GM19372 (cell line): ENCODE data around the gene C1S.
"Not testable (repeated sequence)": the region's sequence is repeated elsewhere in the genome, so short reads cannot be mapped to it uniquely, and the experiment has no call there.

Experiments
- ATAC-seq: cut with Tn5 transposase; IDR thresholded peaks from one replicate; pipeline ENCODE4 v1.9.1; 2021; ENCODE audit warnings: mild to moderate bottlenecking, low read depth, moderate library complexity; ENCODE audit not compliant: unreplicated experiment

Gene C1S

GRCh38 chr12:7060353-7060954 lies at the start of gene C1S:
Gene C1S, plus strand, starts transcription at chr12:7060718. Its CDS starts 1,195 bp downstream, at chr12:7061913.
- ATAC-seq = no peak

GRCh38 chr12:7011398-7011797 lies 49.1 kb upstream of the C1S start:
- not testable (repeated sequence) for ATAC-seq

- ATAC-seq = no peak
Measured at GRCh38 chr12:7012024-7012607, 48.4 kb upstream of the C1S start.

- no peak for ATAC-seq
Measured at GRCh38 chr12:7013101-7013500, 47.4 kb upstream of the C1S start.

GRCh38 chr12:7015555-7016370 lies 44.8 kb upstream of the C1S start:
- no peak for ATAC-seq

GRCh38 chr12:7016958-7017571 lies 43.5 kb upstream of the C1S start:
- no peak for ATAC-seq

- ATAC-seq = peak; percentile 7
Measured at GRCh38 chr12:7017870-7018349, 42.6 kb upstream of the C1S start.

GRCh38 chr12:7018350-7019042 lies 42.0 kb upstream of the C1S start, which contains the start of gene LPCAT3:
Gene LPCAT3, minus strand, starts transcription at chr12:7018476. Its CDS starts 52 bp downstream, at chr12:7018424.
- peak; percentile 92 for ATAC-seq

GRCh38 chr12:7019043-7019569 lies 41.4 kb upstream of the C1S start:
- ATAC-seq = no peak

- no peak for ATAC-seq
Measured at GRCh38 chr12:7021956-7022355, 38.6 kb upstream of the C1S start.

GRCh38 chr12:7023114-7023513 lies 37.4 kb upstream of the C1S start:
- ATAC-seq = no peak

- ATAC-seq = no peak
Measured at GRCh38 chr12:7026854-7027253, 33.7 kb upstream of the C1S start.

GRCh38 chr12:7031306-7031705 lies 29.2 kb upstream of the C1S start:
- no peak for ATAC-seq

- ATAC-seq = no peak
Measured at GRCh38 chr12:7032990-7033389, 27.5 kb upstream of the C1S start.

- ATAC-seq = no peak
Measured at GRCh38 chr12:7034464-7034863, 26.1 kb upstream of the C1S start.

- ATAC-seq = no peak
Measured at GRCh38 chr12:7035463-7035862, 25.1 kb upstream of the C1S start.

- not testable (repeated sequence) for ATAC-seq
Measured at GRCh38 chr12:7037411-7037810, 23.1 kb upstream of the C1S start.

- no peak for ATAC-seq
Measured at GRCh38 chr12:7038591-7038990, 21.9 kb upstream of the C1S start.

GRCh38 chr12:7039403-7039802 lies 21.1 kb upstream of the C1S start:
- ATAC-seq = no peak

- no peak for ATAC-seq
Measured at GRCh38 chr12:7042842-7043241, 17.7 kb upstream of the C1S start.
